Sigmoid colon (tissue), 7 donors: ENCODE data around the gene NXPE4. TPM values are rescaled to one million over a fixed set of nuclear protein-coding genes. Genes with fewer than 3 reads are reported as not detected.
"Not testable (repeated sequence)": the region's sequence is repeated elsewhere in the genome, so short reads cannot be mapped to it uniquely, and the experiment has no call there.

Source experiments
- DNase-seq: peaks from one replicate; pipeline ENCODE4 v3.0.0-alpha.2; 2019
- H3K27ac ChIP-seq, 4 donors: fragments of 200-600 bp; sonication (generic); one replicate each; pipeline ENCODE4 v1.5.1; 2016 to 2019; ENCODE audit warnings: mild to moderate bottlenecking in 1 of 4
- H3K27me3 ChIP-seq, 3 donors: fragments of 200-600 bp; sonication (generic); one replicate each; pipeline ENCODE4 v1.5.1; 2019; ENCODE audit warnings: mild to moderate bottlenecking in 1 of 3
- H3K36me3 ChIP-seq, 4 donors: fragments of 200-600 bp; sonication (generic); one replicate each; pipeline ENCODE4 v1.5.1; 2016 to 2019
- H3K4me1 ChIP-seq, 4 donors: fragments of 200-600 bp; sonication (generic); one replicate each; pipeline ENCODE4 v1.5.1; 2017 to 2019
- H3K4me3 ChIP-seq, 4 donors: fragments of 200-600 bp; sonication (generic); one replicate each; pipeline ENCODE4 v1.5.1; 2017 to 2019; ENCODE audit warnings: mild to moderate bottlenecking in 2 of 4, moderate library complexity in 1 of 4
- H3K9me3 ChIP-seq, 4 donors: fragments of 200-600 bp in 3 of 4; sonication (generic) in 3 of 4; one replicate each; pipeline versions ENCODE4 v1.5.1 to v1.6.1; 2013 to 2019
- EP300 ChIP-seq, 4 donors: sonication (generic); formaldehyde crosslinking; IDR thresholded peaks; one replicate each; pipeline ENCODE4 v1.6.1; 2017; ENCODE audit warnings: antibody characterized with exemption in 4 of 4
- POLR2A ChIP-seq, 2 donors: fragments of 450-650 bp; IDR thresholded peaks; one replicate each; pipeline ENCODE4 v1.6.1; 2016; ENCODE audit warnings: antibody characterized with exemption in 2 of 2, mild to moderate bottlenecking in 2 of 2, moderate library complexity in 2 of 2
- POLR2AphosphoS5 ChIP-seq, 4 donors: sonication (generic); formaldehyde crosslinking; IDR thresholded peaks; one replicate each; pipeline ENCODE4 v1.6.1; 2017; ENCODE audit warnings: antibody characterized with exemption in 4 of 4
- WGBS, 2 donors: extraction: QIAGEN DNeasy Blood & Tissue Kit; methylation state at CpG; one replicate each; pipeline ENCODE4 v1.1.7; 2013; 5-methylcytosine and 5-hydroxymethylcytosine counted together
- intact Hi-C: fragments of 100-400 bp; cut with DNase I; formaldehyde crosslinking; loops from one replicate; pipeline ENCODE4 v1.15.1; 2023
- polyA plus RNA-seq, 3 donors: library from polyadenylated mRNA; stranded (reverse); fragments of 200-250 nt; gene quantifications; one replicate each; pipeline ENCODE4 v1.2.3, GENCODE V29; 2013
- total RNA-seq, 4 donors: library from RNA; depleted of rRNA; stranded (reverse); fragments of >200 nt; gene quantifications; one replicate each; pipeline ENCODE4 v1.1.0, GENCODE V29; 2016
- TF ChIP-seq, protein P1 (sequence below), 4 experiments: fragments of 450-650 bp in 3 of 4; fragments of 200-600 bp in 1 of 4; IDR thresholded peaks; one replicate each; pipeline ENCODE4 v1.5.1; 2016 to 2019; ENCODE audit warnings: antibody characterized with exemption in 4 of 4, mild to moderate bottlenecking in 3 of 4, moderate library complexity in 2 of 4
- donor health status: healthy with polysubstance abuse.
- donor health status: Bipolar disorder and iron deficiency.
- donor health status: healthy.

Gene NXPE4
- total and polyA plus RNA-seq, 7 donors, result 0.36 to 46.8 (median 37.8) TPM; not detected in 2

DNA sequence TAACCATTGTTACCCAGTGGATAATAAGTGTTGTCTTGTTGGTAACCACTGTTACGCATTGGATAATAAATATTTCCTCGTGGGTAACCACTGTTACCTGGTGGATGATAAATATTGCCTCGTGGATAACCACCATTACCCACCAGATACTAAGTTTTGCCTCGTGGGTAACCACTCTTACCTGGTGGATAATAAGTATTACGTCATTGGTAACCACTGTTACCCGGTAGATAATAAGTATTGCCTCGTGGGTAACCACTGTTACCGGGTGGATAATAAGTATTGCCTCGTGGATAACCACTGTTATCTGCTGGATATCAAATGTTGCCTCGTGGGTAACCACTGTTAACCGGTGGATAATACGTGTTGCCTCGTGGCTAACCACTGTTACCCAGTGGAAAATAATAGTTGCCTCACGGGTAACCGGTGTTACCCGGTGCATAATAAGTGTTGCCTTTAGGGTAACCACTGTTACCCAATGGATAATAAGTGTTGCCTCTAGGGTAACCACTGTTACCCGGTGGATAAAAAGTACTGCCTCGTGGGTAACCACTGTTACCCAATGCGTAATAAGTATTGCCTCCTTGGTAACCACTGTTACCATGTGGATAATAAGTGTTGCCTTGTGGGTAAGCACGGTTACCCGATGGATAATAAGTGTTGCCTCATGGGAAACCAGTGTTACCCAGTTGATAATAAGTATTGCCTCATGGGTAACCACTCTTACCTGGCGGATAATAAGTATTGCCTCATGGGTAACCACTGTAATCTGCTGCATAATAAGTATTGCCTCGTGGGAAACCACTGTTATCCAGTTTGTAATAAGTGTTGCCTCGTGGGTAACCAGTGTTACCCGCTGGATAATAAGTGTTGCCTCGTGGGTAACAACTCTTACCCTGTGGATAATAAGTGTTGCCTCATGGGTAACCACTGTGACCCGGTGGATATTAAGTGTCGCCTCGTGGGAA lies 21.9 kb upstream of the NXPE4 start:
- no peak for TF ChIP-seq EP300 (IDR thresholded peaks at IDR 0.05)
- no peak for TF ChIP-seq POLR2A (IDR thresholded peaks at IDR 0.05)
- TF ChIP-seq, protein P1, sequence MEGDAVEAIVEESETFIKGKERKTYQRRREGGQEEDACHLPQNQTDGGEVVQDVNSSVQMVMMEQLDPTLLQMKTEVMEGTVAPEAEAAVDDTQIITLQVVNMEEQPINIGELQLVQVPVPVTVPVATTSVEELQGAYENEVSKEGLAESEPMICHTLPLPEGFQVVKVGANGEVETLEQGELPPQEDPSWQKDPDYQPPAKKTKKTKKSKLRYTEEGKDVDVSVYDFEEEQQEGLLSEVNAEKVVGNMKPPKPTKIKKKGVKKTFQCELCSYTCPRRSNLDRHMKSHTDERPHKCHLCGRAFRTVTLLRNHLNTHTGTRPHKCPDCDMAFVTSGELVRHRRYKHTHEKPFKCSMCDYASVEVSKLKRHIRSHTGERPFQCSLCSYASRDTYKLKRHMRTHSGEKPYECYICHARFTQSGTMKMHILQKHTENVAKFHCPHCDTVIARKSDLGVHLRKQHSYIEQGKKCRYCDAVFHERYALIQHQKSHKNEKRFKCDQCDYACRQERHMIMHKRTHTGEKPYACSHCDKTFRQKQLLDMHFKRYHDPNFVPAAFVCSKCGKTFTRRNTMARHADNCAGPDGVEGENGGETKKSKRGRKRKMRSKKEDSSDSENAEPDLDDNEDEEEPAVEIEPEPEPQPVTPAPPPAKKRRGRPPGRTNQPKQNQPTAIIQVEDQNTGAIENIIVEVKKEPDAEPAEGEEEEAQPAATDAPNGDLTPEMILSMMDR (IDR thresholded peaks at IDR 0.05), result no peak
- 94 to 95% methylated on average over 29 of the region's 29 CpGs for WGBS, 2 donors
- no peaks in the 10 kb centered on the region for H3K4me1 ChIP-seq
- intact Hi-C loops, result no loop called here
- H3K27me3 ChIP-seq, result no peaks in the 10 kb centered on the region
- no peak for DNase-seq
- no peaks in the 10 kb centered on the region for H3K36me3 ChIP-seq
- no peak overlapping the region for H3K4me3 ChIP-seq
- peaks cover 0 to 13% (median 0%) of the 10 kb centered on the region in 4 donors for H3K9me3 ChIP-seq
- no peak overlapping the region for H3K27ac ChIP-seq

DNA sequence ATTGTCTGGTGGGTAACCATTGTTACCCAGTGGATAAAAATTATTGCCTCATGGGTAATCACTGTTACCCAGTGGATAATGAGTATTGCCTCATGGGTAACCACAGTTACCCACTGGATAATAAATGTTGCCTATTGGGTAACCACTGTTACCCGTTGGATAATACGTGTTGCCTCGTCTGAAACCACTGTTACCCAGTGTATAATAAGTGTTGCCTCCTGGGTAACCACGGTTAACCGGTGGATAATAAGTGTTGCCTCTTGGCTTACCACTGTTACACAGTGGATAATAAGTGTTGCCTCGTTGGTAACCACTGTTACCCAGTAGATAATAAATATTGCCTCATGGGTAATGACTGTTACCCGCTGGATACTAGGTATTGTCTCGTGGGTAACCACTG lies 20.9 kb upstream of the NXPE4 start:
- H3K27ac ChIP-seq, result no peak overlapping the region
- no peaks in the 10 kb centered on the region for H3K27me3 ChIP-seq
- peaks cover 0 to 10% (median 0%) of the 10 kb centered on the region in 4 donors for H3K9me3 ChIP-seq
- intact Hi-C loops, result no loop called here
- no peaks in the 10 kb centered on the region for H3K36me3 ChIP-seq
- TF ChIP-seq EP300 (IDR thresholded peaks at IDR 0.05), result no peak
- TF ChIP-seq, protein P1 (IDR thresholded peaks at IDR 0.05), result no peak
- TF ChIP-seq POLR2A (IDR thresholded peaks at IDR 0.05), result no peak
- no peak for TF ChIP-seq POLR2AphosphoS5 (IDR thresholded peaks at IDR 0.05)
- WGBS, 2 donors, result 94 to 96% methylated on average over 8 of the region's 8 CpGs
- H3K4me3 ChIP-seq, result no peak overlapping the region
- no peak for DNase-seq
- H3K4me1 ChIP-seq, result no peaks in the 10 kb centered on the region

DNA sequence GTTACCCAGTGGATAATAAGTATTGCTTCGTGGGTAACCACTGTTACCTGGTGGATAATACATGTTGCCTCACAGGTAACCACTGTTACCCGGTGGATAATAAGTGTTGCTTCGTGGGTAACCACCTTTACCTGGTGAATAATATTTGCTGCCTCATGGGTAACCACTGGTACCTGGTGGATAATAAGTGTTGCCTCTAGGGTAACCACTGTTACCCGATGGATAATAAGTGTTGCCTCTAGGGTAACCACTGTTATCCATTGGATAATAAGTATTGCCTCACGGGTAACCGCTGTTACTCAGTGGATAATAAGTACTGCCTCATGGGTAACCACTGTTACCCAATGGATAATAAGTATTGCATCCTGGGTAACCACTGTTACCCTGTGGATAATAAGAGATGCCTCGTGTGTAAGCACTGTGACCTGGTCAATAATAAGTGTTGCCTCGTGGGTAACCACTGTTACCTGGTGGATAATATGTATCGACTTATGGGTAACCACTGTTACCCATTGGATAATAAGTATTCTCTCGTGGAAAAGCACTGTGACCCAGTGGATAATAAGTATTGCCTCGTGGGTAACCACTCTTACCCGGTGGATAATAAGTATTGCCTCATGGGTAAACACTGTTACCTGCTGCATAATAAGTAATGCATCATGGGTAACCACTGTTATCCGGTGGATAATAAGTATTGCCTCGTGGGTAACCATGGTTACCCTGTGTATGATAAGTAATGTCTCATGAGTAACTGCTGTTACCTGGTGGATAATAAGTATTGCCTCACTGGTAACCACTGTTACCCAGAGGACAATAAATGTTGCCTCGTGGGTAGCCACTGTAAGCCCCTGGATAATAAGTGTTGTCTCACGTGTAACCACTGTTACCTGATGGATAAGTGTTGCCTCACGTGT lies 20.1 kb upstream of the NXPE4 start:
- H3K36me3 ChIP-seq, result no peaks in the 10 kb centered on the region
- no peak for TF ChIP-seq POLR2A (IDR thresholded peaks at IDR 0.05)
- TF ChIP-seq, protein P1 (IDR thresholded peaks at IDR 0.05), result no peak
- TF ChIP-seq EP300 (IDR thresholded peaks at IDR 0.05), result no peak
- no peak for TF ChIP-seq POLR2AphosphoS5 (IDR thresholded peaks at IDR 0.05)
- H3K27ac ChIP-seq, result no peak overlapping the region
- H3K9me3 ChIP-seq, result peaks cover 0 to 10% (median 0%) of the 10 kb centered on the region in 4 donors
- H3K4me1 ChIP-seq, result no peaks in the 10 kb centered on the region
- intact Hi-C loops, result no loop called here
- no peak for DNase-seq
- 92 to 94% methylated on average over 17 of the region's 17 CpGs for WGBS, 2 donors
- H3K27me3 ChIP-seq, result no peaks in the 10 kb centered on the region
- H3K4me3 ChIP-seq, result no peak overlapping the region

DNA sequence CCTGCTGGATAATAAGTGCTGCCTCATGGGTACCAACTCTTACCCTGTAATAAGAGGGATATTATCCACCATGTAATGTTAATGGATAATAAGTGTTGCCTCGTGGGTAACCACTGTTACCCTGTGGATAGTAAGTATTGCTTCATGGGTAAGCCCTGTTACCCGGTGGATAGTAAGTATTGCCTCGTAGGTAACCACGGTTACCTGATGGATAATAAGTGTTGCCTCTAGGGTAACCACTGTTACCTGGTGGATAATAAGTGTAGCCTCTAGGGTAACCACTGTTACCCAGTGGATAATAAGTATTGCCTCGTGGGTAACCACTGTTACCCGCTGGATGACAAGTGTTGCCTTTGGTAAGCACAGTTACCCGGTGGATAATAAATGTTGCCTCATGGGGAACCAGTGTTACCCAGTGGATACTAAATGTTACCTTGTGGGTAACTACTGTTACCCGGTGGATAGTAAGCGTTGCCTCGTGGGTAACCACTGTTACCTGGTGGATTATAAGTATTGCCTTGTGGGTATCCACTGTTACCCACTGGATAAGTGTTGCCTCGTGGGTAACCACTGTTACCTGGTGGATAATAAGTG lies 18.6 kb upstream of the NXPE4 start:
- no peak for DNase-seq
- 95 to 97% methylated on average over 11 of the region's 11 CpGs for WGBS, 2 donors
- TF ChIP-seq POLR2A (IDR thresholded peaks at IDR 0.05), result no peak
- TF ChIP-seq POLR2AphosphoS5 (IDR thresholded peaks at IDR 0.05), result no peak
- TF ChIP-seq EP300 (IDR thresholded peaks at IDR 0.05), result no peak
- TF ChIP-seq, protein P1 (IDR thresholded peaks at IDR 0.05), result no peak
- H3K4me3 ChIP-seq, result no peak overlapping the region
- no peaks in the 10 kb centered on the region for H3K36me3 ChIP-seq
- no peak overlapping the region for H3K27ac ChIP-seq
- no peaks in the 10 kb centered on the region for H3K4me1 ChIP-seq
- peaks cover 0 to 10% (median 0%) of the 10 kb centered on the region in 4 donors for H3K9me3 ChIP-seq
- no peaks in the 10 kb centered on the region for H3K27me3 ChIP-seq
- intact Hi-C loops, result no loop called here

DNA sequence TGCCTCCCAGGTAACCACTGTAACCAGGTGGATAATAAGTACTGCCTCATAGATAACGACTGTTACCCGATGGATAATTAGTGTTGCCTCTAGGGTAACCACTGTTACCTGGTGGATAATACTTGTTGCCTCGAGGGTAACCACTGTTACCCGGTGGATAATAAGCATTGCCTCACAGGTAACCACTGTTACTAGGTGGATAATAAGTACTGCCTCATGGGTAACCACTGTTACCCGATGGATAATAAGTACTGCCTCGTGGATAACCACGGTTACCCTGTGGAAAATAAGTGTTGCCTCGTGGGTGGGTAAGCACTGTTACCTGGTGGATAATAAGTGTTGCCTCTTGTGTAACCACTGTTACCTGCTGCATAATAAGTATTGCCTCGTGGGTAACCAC lies 17.5 kb upstream of the NXPE4 start:
- DNase-seq, H3K27ac ChIP-seq, H3K27me3 ChIP-seq, H3K4me3 ChIP-seq, H3K4me1 ChIP-seq, H3K9me3 ChIP-seq, H3K36me3 ChIP-seq, intact Hi-C loops: not testable (repeated sequence)
- 94 to 96% methylated on average over 9 of the region's 9 CpGs for WGBS, 2 donors
